Testis (tissue), 3 donors: ENCODE measurements around the gene SCRG1. TPM values are rescaled to one million over a fixed set of nuclear protein-coding genes. Genes with fewer than 3 reads are reported as not detected.
A peak's percentile ranks its signal among the peaks of the same experiment; 100 is the strongest.

Experiments used
- DNase-seq: peaks from one replicate; pipeline ENCODE4 v3.0.0-alpha.2; 2019
- H3K27ac ChIP-seq, 2 donors: fragments of 200-600 bp; sonication (generic); one replicate each; pipeline ENCODE4 v1.5.1; 2019
- H3K27me3 ChIP-seq: fragments of 200-600 bp; sonication (generic); one replicate; pipeline ENCODE4 v1.5.1; 2019
- H3K36me3 ChIP-seq: fragments of 200-600 bp; sonication (generic); one replicate; pipeline ENCODE4 v1.5.1; 2017; ENCODE audit warnings: low read depth; ENCODE audit errors: missing control alignments
- H3K4me1 ChIP-seq: fragments of 200-600 bp; sonication (generic); one replicate; pipeline ENCODE4 v1.5.1; 2019
- H3K4me3 ChIP-seq, 2 donors: fragments of 200-600 bp; sonication (generic); one replicate each; pipeline ENCODE4 v1.5.1; 2017 to 2019
- H3K9me3 ChIP-seq: fragments of 200-600 bp; sonication (generic); one replicate; pipeline ENCODE4 v1.5.1; 2017
- POLR2A ChIP-seq: fragments of 450-650 bp; IDR thresholded peaks from one replicate; pipeline ENCODE4 v1.6.1; 2017; ENCODE audit warnings: antibody characterized with exemption, mild to moderate bottlenecking, moderate library complexity
- WGBS, 2 donors: methylation state at CpG; one replicate each; pipeline ENCODE4 v1.1.5; 2018; 5-methylcytosine and 5-hydroxymethylcytosine counted together
- intact Hi-C: fragments of 100-400 bp; cut with DNase I; formaldehyde crosslinking; loops from one replicate; pipeline ENCODE4 v1.15.1; 2023; ENCODE audit warnings: low total_unique reads
- polyA plus RNA-seq: library from polyadenylated mRNA; stranded (reverse); fragments of 350-450 nt; fragmentation: Illumina TruSeq; extraction: RNeasy Lipid Tissue Mini Kit (QIAGEN cat#74804); gene quantifications from one replicate; pipeline ENCODE4 v1.2.3, GENCODE V29; 2014; ENCODE audit warnings: low read depth, low replicate concordance; ENCODE audit not compliant: insufficient read depth
- small RNA-seq, 2 donors: library from RNA; depleted of rRNA; stranded (forward); fragments of <200 nt; gene quantifications; one replicate each; pipeline ENCODE3, GENCODE V24; 2016
- total RNA-seq, 2 donors: library from RNA; depleted of rRNA; stranded (reverse); fragments of >200 nt; gene quantifications; one replicate each; pipeline ENCODE4 v1.2.3, GENCODE V29; 2016
- TF ChIP-seq, protein P1 (sequence below), 3 experiments: fragments of 450-650 bp in 2 of 3; fragments of 200-600 bp in 1 of 3; sonication (generic) in 1 of 3; IDR thresholded peaks; one replicate each; pipeline ENCODE4 v1.5.1; 2016 to 2019; ENCODE audit warnings: antibody characterized with exemption in 3 of 3, mild to moderate bottlenecking in 2 of 3, moderate library complexity in 1 of 3

SCRG1 gene
- total and polyA plus RNA-seq, 3 donors from 2014 or later, result 22.9 to 32.0 (median 29.1) TPM

DNA sequence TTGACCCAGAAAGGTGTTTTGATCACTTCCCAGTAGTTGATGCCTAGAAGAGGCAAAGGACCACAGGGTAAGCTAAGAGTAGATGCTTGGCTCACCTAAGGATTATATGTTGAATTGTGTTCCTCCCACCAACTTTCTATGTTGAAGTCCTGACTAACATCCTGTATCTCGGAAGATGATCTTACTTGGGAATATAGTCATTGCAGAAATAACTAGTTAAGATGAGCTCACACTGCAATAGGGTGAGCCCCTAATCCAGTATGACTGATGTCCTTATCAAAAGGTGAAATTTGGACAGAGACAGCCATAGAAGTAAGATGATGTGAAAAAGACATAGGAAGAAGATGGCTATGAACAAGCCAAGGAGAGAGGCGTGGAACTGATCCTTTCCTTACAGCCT lies 61.5 kb downstream of the SCRG1 start:
- H3K27ac ChIP-seq, result no peak overlapping the region
- no peaks in the 10 kb centered on the region for H3K9me3 ChIP-seq
- H3K36me3 ChIP-seq, result no peaks in the 10 kb centered on the region
- H3K27me3 ChIP-seq, result no peaks in the 10 kb centered on the region
- peaks cover 7% of the 10 kb centered on the region for H3K4me1 ChIP-seq
- TF ChIP-seq, protein P1, sequence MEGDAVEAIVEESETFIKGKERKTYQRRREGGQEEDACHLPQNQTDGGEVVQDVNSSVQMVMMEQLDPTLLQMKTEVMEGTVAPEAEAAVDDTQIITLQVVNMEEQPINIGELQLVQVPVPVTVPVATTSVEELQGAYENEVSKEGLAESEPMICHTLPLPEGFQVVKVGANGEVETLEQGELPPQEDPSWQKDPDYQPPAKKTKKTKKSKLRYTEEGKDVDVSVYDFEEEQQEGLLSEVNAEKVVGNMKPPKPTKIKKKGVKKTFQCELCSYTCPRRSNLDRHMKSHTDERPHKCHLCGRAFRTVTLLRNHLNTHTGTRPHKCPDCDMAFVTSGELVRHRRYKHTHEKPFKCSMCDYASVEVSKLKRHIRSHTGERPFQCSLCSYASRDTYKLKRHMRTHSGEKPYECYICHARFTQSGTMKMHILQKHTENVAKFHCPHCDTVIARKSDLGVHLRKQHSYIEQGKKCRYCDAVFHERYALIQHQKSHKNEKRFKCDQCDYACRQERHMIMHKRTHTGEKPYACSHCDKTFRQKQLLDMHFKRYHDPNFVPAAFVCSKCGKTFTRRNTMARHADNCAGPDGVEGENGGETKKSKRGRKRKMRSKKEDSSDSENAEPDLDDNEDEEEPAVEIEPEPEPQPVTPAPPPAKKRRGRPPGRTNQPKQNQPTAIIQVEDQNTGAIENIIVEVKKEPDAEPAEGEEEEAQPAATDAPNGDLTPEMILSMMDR (IDR thresholded peaks at IDR 0.05), result no peak
- TF ChIP-seq POLR2A, result no peak
- no peak for DNase-seq
- intact Hi-C loops, result loop anchor here (5.0 kb wide), 1 partner anchor 35 kb away; the partner anchor contains the start of gene SAP30
- H3K4me3 ChIP-seq, result no peak overlapping the region
- WGBS, 2 donors, result 91 to 96% methylated on average over 2 of the region's 2 CpGs

DNA sequence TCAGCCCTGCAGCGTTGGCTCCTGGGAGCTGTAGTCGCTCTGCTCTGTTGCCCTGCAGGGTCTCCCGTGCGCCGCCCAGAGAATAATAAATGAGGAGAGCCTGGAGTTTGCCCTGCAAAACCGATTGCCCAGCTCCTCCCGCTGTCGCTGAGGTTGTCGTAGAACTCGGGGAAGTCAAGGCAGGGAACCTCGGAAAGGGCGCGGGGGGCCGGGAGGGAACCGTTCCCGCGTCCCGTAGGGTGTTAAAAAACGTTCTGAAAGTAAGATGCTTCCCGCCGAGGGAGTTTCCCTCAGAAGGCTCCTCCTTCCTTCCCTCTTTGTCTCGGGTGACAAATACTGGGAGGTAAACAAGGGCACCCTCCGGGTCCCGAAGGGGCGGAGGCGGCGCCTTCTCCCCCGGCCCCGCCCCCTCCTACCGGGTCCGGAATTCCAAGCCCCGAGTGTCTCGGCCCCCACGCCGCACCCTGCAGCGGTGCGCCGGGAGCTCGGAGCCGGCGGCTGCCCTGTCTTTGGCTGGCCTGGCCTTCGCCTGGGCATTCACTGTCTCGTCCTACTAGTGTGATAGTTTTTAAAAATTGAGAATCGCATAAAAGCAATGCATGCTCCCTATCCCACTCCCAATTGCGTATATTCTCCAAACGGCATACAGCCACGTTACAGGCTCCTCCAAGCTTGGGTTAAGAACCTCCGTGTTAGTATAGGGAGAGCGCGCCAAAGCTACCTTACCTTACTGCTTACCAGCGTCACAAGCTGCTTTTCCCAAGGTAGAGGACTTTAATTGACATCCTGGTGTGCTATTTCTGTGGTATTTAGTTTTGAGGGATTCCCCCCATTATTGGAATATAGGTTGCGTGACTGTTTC lies 63.8 kb downstream of the SCRG1 start:
- no peaks in the 10 kb centered on the region for H3K27me3 ChIP-seq
- TF ChIP-seq, protein P1 (IDR thresholded peaks at IDR 0.05), result no peak
- no peak for TF ChIP-seq POLR2A
- H3K36me3 ChIP-seq, result no peaks in the 10 kb centered on the region
- peaks cover 13% of the 10 kb centered on the region for H3K4me1 ChIP-seq
- peak overlapping the region; percentile 98 for H3K4me3 ChIP-seq
- peak; percentile 65 for DNase-seq
- intact Hi-C loops, result loop anchor here (5.0 kb wide), 1 partner anchor 37 kb away; the partner anchor contains the start of gene SAP30
- peak overlapping the region; percentile 100 for H3K27ac ChIP-seq
- no peaks in the 10 kb centered on the region for H3K9me3 ChIP-seq
- 1 to 6% methylated on average over 10 to 43 of the region's 52 CpGs for WGBS, 2 donors

Small RNA genes within 50 kb of the gene (small RNA-seq; reads per million reads assigned to genes)
- gene RNU6-1096P, result 0 reads per million in 2 donors

Other genes starting within 250 kb of the SCRG1 start
- gene GALNT7, start 230.3 kb downstream of the SCRG1 start, total RNA-seq, result 10 to 100 TPM; 28.8 to 32.0 TPM
- 18.0 TPM for gene GALNT7, start 230.3 kb downstream of the SCRG1 start, polyA plus RNA-seq
- 100 to 1,000 TPM in 1 of 2 donors, 10 to 100 TPM in 1; 80.1 to 117 TPM for gene HMGB2, start 64.8 kb downstream of the SCRG1 start, total RNA-seq
- gene HMGB2, start 64.8 kb downstream of the SCRG1 start, polyA plus RNA-seq, result 235 TPM
- 10 to 100 TPM; 49.0 to 57.0 TPM for gene SAP30, start 28.2 kb downstream of the SCRG1 start, total RNA-seq
- gene SAP30, start 28.2 kb downstream of the SCRG1 start, polyA plus RNA-seq, result 45.8 TPM
- 10 to 100 TPM in 1 of 2 donors, 1 to 10 TPM in 1; 9.4 to 12.3 TPM for gene HAND2, start 131.1 kb upstream of the SCRG1 start, total RNA-seq
- gene HAND2, start 131.1 kb upstream of the SCRG1 start, polyA plus RNA-seq, result 3.5 TPM